Sigmoid colon (tissue), 7 donors: Measurements from ENCODE around the gene MYH7. TPM values are rescaled to one million over a fixed set of nuclear protein-coding genes. Genes with fewer than 3 reads are reported as not detected.
"Not testable (repeated sequence)": the region's sequence is repeated elsewhere in the genome, so short reads cannot be mapped to it uniquely, and the experiment has no call there.

ENCODE experiments used
- DNase-seq: peaks from one replicate; pipeline ENCODE4 v3.0.0-alpha.2; 2019
- H3K27ac ChIP-seq, 4 donors: fragments of 200-600 bp; sonication (generic); one replicate each; pipeline ENCODE4 v1.5.1; 2016 to 2019; ENCODE audit warnings: mild to moderate bottlenecking in 1 of 4
- H3K27me3 ChIP-seq, 3 donors: fragments of 200-600 bp; sonication (generic); one replicate each; pipeline ENCODE4 v1.5.1; 2019; ENCODE audit warnings: mild to moderate bottlenecking in 1 of 3
- H3K36me3 ChIP-seq, 4 donors: fragments of 200-600 bp; sonication (generic); one replicate each; pipeline ENCODE4 v1.5.1; 2016 to 2019
- H3K4me1 ChIP-seq, 4 donors: fragments of 200-600 bp; sonication (generic); one replicate each; pipeline ENCODE4 v1.5.1; 2017 to 2019
- H3K4me3 ChIP-seq, 4 donors: fragments of 200-600 bp; sonication (generic); one replicate each; pipeline ENCODE4 v1.5.1; 2017 to 2019; ENCODE audit warnings: mild to moderate bottlenecking in 2 of 4, moderate library complexity in 1 of 4
- H3K9me3 ChIP-seq, 4 donors: fragments of 200-600 bp in 3 of 4; sonication (generic) in 3 of 4; one replicate each; pipeline versions ENCODE4 v1.5.1 to v1.6.1; 2013 to 2019
- EP300 ChIP-seq, 4 donors: sonication (generic); formaldehyde crosslinking; IDR thresholded peaks; one replicate each; pipeline ENCODE4 v1.6.1; 2017; ENCODE audit warnings: antibody characterized with exemption in 4 of 4
- POLR2A ChIP-seq, 2 donors: fragments of 450-650 bp; IDR thresholded peaks; one replicate each; pipeline ENCODE4 v1.6.1; 2016; ENCODE audit warnings: antibody characterized with exemption in 2 of 2, mild to moderate bottlenecking in 2 of 2, moderate library complexity in 2 of 2
- POLR2AphosphoS5 ChIP-seq, 4 donors: sonication (generic); formaldehyde crosslinking; IDR thresholded peaks; one replicate each; pipeline ENCODE4 v1.6.1; 2017; ENCODE audit warnings: antibody characterized with exemption in 4 of 4
- WGBS, 2 donors: extraction: QIAGEN DNeasy Blood & Tissue Kit; methylation state at CpG; one replicate each; pipeline ENCODE4 v1.1.7; 2013; 5-methylcytosine and 5-hydroxymethylcytosine counted together
- intact Hi-C: fragments of 100-400 bp; cut with DNase I; formaldehyde crosslinking; loops from one replicate; pipeline ENCODE4 v1.15.1; 2023
- polyA plus RNA-seq, 3 donors: library from polyadenylated mRNA; stranded (reverse); fragments of 200-250 nt; gene quantifications; one replicate each; pipeline ENCODE4 v1.2.3, GENCODE V29; 2013
- total RNA-seq, 4 donors: library from RNA; depleted of rRNA; stranded (reverse); fragments of >200 nt; gene quantifications; one replicate each; pipeline ENCODE4 v1.1.0, GENCODE V29; 2016
- TF ChIP-seq, protein P1 (sequence below), 4 experiments: fragments of 450-650 bp in 3 of 4; fragments of 200-600 bp in 1 of 4; IDR thresholded peaks; one replicate each; pipeline ENCODE4 v1.5.1; 2016 to 2019; ENCODE audit warnings: antibody characterized with exemption in 4 of 4, mild to moderate bottlenecking in 3 of 4, moderate library complexity in 2 of 4
- donor health status: healthy with polysubstance abuse.
- donor health status: Bipolar disorder and iron deficiency.
- donor health status: healthy.

The MYH7 gene
- total and polyA plus RNA-seq, 7 donors = under 0.01 to 11.6 (median 0.28) TPM; not detected in 2

DNA sequence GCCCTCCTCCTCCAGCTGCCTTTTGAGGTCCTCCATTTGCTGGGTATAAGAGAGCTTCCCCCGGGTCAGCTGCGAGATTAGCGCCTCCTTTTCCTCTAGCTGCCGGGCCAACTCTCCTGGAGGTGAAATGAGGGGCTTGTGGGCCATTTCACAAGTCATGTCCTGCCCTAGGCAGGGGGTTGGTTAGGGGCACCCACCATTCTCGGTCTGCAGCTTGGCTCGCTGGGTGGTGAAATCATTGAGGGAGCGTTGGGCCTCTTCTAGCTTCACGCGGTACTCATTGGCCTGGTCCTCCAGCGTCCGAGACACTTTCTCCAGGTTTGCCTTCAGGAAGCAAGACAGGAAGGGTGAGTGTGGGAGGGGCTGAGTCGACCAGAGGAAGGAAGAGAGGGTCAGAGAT lies 46.1 kb downstream of the MYH7 start:
- WGBS, 2 donors = 75 to 83% methylated on average over 12 of the region's 12 CpGs
- no peak for DNase-seq
- intact Hi-C loops = no loop called here
- Histone ChIP-seq H3K4me3 (no peak overlapping the region), H3K9me3 (no peaks in the 10 kb centered on the region), H3K27ac (no peak overlapping the region), H3K36me3 (no peaks in the 10 kb centered on the region), H3K4me1 (no peaks in the 10 kb centered on the region), H3K27me3 (no peaks in the 10 kb centered on the region)
- TF ChIP-seq POLR2A (IDR thresholded peaks at IDR 0.05) (no peak), POLR2AphosphoS5 (IDR thresholded peaks at IDR 0.05) (no peak), EP300 (IDR thresholded peaks at IDR 0.05) (no peak)
- TF ChIP-seq, protein P1, sequence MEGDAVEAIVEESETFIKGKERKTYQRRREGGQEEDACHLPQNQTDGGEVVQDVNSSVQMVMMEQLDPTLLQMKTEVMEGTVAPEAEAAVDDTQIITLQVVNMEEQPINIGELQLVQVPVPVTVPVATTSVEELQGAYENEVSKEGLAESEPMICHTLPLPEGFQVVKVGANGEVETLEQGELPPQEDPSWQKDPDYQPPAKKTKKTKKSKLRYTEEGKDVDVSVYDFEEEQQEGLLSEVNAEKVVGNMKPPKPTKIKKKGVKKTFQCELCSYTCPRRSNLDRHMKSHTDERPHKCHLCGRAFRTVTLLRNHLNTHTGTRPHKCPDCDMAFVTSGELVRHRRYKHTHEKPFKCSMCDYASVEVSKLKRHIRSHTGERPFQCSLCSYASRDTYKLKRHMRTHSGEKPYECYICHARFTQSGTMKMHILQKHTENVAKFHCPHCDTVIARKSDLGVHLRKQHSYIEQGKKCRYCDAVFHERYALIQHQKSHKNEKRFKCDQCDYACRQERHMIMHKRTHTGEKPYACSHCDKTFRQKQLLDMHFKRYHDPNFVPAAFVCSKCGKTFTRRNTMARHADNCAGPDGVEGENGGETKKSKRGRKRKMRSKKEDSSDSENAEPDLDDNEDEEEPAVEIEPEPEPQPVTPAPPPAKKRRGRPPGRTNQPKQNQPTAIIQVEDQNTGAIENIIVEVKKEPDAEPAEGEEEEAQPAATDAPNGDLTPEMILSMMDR (IDR thresholded peaks at IDR 0.05) = no peak

DNA sequence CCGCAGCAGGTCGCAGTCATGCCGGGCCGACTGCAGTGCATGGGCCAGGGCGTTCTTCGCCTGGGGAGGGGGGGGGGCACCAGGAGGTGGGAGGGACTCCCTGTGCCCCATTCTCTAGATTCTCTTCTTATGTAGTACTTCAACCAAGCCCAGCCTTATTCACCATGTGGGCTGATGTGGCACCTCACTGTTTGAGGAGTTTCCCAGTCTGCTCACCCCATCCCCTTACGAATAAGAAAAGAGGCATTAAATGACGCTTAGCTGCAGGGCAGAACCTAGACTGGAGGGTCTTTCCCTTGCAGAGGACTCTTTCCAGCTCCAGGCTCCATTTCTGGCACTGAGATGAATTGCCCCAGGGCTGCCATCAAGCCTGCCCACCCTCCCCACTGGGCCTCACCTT lies 46.5 kb downstream of the MYH7 start:
- 90 to 93% methylated on average over 8 of the region's 8 CpGs for WGBS, 2 donors
- TF ChIP-seq, protein P1 (IDR thresholded peaks at IDR 0.05) = no peak
- TF ChIP-seq EP300 (IDR thresholded peaks at IDR 0.05) = no peak
- no peak for TF ChIP-seq POLR2AphosphoS5 (IDR thresholded peaks at IDR 0.05)
- TF ChIP-seq POLR2A (IDR thresholded peaks at IDR 0.05) = no peak
- Histone ChIP-seq H3K4me3 (no peak overlapping the region), H3K27ac (no peak overlapping the region), H3K9me3 (no peaks in the 10 kb centered on the region), H3K4me1 (no peaks in the 10 kb centered on the region), H3K36me3 (no peaks in the 10 kb centered on the region), H3K27me3 (no peaks in the 10 kb centered on the region)
- intact Hi-C loops = no loop called here
- DNase-seq = no peak

DNA sequence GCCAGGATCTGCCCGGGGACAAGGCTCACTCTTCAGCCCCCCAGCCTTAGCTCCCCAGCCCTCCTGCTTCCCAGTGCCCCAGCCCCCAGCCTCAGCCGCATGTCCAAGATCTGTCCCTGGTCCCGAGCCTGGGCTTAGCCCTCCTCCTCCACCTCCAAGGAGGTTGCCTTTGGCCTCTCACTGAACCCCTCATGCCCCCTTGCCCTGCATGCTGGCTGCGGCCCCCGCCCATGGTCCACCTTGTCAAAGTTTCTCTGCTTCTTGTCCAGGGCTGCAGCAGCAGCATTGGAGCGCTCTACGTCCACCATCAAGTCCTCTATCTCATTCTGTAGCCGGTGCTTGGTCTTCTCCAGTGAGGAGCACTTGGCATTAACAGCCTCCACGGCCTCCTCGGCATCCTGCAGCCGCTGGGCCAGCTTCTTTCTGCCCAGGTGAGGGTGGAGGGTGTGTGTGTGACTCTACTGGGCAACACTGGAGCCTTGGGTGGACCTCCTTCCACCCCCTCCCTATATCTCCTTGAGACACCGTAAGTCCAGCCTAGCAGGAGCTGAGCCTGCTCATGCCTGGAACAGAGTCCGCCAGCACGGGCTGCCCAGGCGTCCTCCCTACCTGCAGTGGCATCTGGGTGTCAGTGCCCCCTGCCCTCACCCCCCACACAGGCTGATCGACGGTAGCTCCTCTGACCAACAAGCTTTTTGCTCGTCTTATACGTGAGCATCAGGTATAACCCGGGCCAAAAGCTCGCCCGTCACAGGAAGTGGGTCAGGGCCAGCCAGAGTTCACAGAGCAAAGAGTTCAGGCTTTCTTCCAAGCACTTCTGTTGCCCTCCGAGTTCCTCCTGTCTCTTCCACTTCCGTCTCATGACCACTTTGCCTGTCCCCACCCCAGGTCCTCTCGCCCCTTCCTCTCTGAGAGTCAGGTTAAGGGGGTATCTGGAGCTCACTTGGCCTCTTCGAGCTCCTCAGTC lies 47.3 kb downstream of the MYH7 start:
- intact Hi-C loops = no loop called here
- 79 to 85% methylated on average over 26 of the region's 26 CpGs for whole genome bisulfite sequencing, 2 donors

DNA sequence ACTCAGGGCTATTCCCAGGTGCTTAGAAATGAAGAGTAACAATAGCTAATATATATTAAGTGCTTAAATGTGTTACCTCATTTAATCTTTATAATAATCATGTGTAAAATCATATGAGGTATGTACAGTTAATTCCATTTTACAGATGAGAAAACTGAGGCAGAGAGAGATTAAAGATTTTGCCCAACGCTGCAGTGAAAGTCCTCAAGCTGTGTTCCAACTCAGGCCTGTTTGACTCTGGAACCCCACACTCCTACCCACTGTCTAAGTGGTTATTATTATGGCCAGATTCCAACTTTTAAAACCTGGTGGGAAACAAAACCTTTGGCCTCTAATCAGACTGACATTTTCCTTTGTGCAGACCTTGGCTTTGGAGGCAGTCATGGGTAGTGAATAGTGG lies 48.5 kb downstream of the MYH7 start:
- intact Hi-C loops = no loop called here
- Histone ChIP-seq H3K4me3 (no peak overlapping the region), H3K9me3 (no peaks in the 10 kb centered on the region), H3K36me3 (no peaks in the 10 kb centered on the region), H3K4me1 (no peaks in the 10 kb centered on the region), H3K27ac (no peak overlapping the region), H3K27me3 (no peaks in the 10 kb centered on the region)
- DNase-seq = no peak
- WGBS, 2 donors = 91 to 98% methylated on average over 1 of the region's 1 CpG
- no peak for TF ChIP-seq POLR2AphosphoS5 (IDR thresholded peaks at IDR 0.05)
- TF ChIP-seq, protein P1 (IDR thresholded peaks at IDR 0.05) = no peak
- TF ChIP-seq EP300 (IDR thresholded peaks at IDR 0.05) = no peak
- no peak for TF ChIP-seq POLR2A (IDR thresholded peaks at IDR 0.05)

More for the DNA sequence above, 47.3 kb downstream of the MYH7 start:
- H3K27me3 ChIP-seq = no peaks in the 10 kb centered on the region
- no peaks in the 10 kb centered on the region for H3K36me3 ChIP-seq
- TF ChIP-seq, protein P1 (IDR thresholded peaks at IDR 0.05) = no peak
- TF ChIP-seq POLR2A (IDR thresholded peaks at IDR 0.05) (no peak), EP300 (IDR thresholded peaks at IDR 0.05) (no peak), POLR2AphosphoS5 (IDR thresholded peaks at IDR 0.05) (no peak)
- H3K9me3 ChIP-seq = no peaks in the 10 kb centered on the region
- no peaks in the 10 kb centered on the region for H3K4me1 ChIP-seq
- H3K27ac ChIP-seq = no peak overlapping the region
- no peak overlapping the region for H3K4me3 ChIP-seq
- no peak for DNase-seq

DNA sequence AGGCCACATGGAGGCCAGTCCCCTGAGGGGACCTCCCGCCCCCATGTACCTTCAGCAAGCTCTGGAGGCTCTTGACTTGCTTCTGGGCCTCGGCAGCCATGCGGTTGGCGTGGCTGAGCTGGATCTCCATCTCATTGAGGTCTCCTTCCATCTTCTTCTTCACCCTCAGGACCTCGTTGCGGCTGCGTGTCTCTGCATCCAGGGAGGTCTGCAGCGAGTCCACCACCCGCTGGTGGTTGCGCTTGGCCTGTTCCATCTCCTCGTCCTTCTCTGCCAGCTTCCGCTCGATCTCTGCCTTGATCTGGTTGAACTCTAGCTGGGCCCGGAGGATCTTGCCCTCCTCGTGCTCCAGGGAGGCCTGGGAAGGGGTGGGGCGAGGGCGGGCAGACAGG lies 49.2 kb downstream of the MYH7 start:
- 79 to 89% methylated on average over 17 of the region's 17 CpGs for WGBS, 2 donors
- H3K4me3 ChIP-seq = not testable (repeated sequence)

More for the DNA sequence above, 49.2 kb downstream of the MYH7 start:
- H3K9me3 ChIP-seq, intact Hi-C loops, H3K36me3 ChIP-seq, H3K27me3 ChIP-seq, H3K27ac ChIP-seq, DNase-seq, H3K4me1 ChIP-seq: not testable (repeated sequence)
